Mammary epithelial cell (primary cell): ENCODE data around the gene PLPP7.

Experiments
- EZH2 ChIP-seq: IDR thresholded peaks from 2 replicates; pipeline ENCODE4 v1.6.1; 2012; ENCODE audit warnings: low read length, inconsistent platforms, borderline replicate concordance
- TF ChIP-seq, protein P1 (sequence below), 2 donors: IDR thresholded peaks in 1 of 2; conservative IDR thresholded peaks in 1 of 2; 2 replicates each; pipeline ENCODE4 v1.5.1; 2011 to 2012; ENCODE audit warnings: inconsistent platforms in 2 of 2, low read length in 2 of 2, mild to moderate bottlenecking in 2 of 2, control low read depth in 1 of 2, low read depth in 1 of 2; ENCODE audit not compliant: insufficient read depth in 1 of 2; ENCODE audit errors: extremely low read depth in 1 of 2

DNA sequence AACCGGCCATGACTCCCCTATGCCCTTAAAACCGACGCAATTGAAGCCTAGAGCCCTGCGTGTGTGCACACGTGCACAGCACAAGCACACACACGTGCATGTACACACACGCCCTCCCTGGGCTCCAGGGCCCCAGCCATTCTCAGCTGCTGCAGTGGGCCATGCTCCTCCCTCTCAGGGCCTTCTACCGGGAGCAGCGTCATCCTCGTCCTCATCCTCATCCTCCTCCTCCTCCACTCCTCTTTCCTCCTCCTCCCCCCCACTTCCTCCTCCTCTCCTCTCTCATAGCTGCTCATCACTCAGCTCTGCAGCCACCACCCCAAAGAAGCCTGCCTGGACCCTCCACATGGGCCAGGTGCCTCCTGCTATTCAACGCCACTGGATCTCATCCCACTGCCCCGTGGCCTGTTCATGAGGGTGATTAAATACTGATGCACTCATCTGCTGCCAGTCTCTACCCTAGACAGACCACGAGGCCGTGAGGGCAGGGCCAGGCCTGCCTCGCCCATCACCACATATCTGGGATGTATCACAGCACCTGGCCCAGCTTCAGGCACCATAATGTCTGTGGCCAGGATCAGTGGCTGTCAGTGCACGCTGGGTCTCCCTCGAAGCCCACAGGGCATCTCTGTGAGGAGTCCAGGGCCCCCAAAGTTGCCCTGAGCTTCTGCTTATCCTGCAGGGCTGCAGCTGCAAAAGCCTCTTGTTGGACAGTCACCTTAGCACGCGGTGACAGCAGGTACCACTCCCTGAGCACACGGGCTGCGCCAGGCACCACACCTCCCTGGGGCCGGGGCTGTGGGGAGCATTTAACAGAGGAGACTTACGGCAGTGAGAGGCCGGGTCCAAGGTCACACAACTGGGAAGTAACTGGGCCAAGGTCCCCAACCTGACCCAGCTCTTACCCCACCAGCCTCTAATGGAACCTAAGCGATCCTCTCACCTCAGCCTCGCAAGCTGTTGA lies 23.0 kb upstream of the PLPP7 start:
- TF ChIP-seq EZH2 = no peak
- TF ChIP-seq, protein P1, sequence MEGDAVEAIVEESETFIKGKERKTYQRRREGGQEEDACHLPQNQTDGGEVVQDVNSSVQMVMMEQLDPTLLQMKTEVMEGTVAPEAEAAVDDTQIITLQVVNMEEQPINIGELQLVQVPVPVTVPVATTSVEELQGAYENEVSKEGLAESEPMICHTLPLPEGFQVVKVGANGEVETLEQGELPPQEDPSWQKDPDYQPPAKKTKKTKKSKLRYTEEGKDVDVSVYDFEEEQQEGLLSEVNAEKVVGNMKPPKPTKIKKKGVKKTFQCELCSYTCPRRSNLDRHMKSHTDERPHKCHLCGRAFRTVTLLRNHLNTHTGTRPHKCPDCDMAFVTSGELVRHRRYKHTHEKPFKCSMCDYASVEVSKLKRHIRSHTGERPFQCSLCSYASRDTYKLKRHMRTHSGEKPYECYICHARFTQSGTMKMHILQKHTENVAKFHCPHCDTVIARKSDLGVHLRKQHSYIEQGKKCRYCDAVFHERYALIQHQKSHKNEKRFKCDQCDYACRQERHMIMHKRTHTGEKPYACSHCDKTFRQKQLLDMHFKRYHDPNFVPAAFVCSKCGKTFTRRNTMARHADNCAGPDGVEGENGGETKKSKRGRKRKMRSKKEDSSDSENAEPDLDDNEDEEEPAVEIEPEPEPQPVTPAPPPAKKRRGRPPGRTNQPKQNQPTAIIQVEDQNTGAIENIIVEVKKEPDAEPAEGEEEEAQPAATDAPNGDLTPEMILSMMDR (conservative IDR thresholded peaks at IDR 0.05 in 1 of 2, IDR thresholded peaks at IDR 0.05 in 1 of 2; ENCODE audit: extremely low read depth in 1 of 2, insufficient read depth in 1 of 2, low read depth in 1 of 2, low read length in 2 of 2) = no peak
